GM19239 (cell line): ENCODE measurements around the gene XIST.
"Not testable (repeated sequence)": the region's sequence is repeated elsewhere in the genome, so short reads cannot be mapped to it uniquely, and the experiment has no call there.

Experiments used
- DNase-seq: peaks from one replicate; pipeline ENCODE4 v3.0.0; 2011; ENCODE audit warnings: low spot score; ENCODE audit not compliant: insufficient read length
- FAIRE-seq: peaks from 2 replicates; lab custom pipeline; 2011; peaks lifted over from hg19 to GRCh38; lab: Jason Lieb, UNC

The XIST gene

GRCh38 chrX:73840120-73840924, 12.2 kb downstream of the XIST start:
- FAIRE-seq: no peak
- DNase-seq: no peak

GRCh38 chrX:73839152-73839551, 13.4 kb downstream of the XIST start:
- FAIRE-seq (no peak), DNase-seq (no peak)

- DNase-seq: no peak
- no peak for FAIRE-seq
These were observed 14.4 kb downstream of the XIST start for GRCh38 chrX:73838123-73838522.

GRCh38 chrX:73836956-73837477, 15.5 kb downstream of the XIST start:
- no peak for FAIRE-seq
- no peak for DNase-seq

GRCh38 chrX:73834219-73834618, 18.3 kb downstream of the XIST start:
- FAIRE-seq: no peak

GRCh38 chrX:73832319-73832718, 20.2 kb downstream of the XIST start:
- DNase-seq (no peak), FAIRE-seq (no peak)

More at GRCh38 chrX:73834219-73834618, 18.3 kb downstream of the XIST start:
- DNase-seq: no peak

GRCh38 chrX:73831500-73831899, 21.0 kb downstream of the XIST start:
- no peak for FAIRE-seq
- no peak for DNase-seq

GRCh38 chrX:73830489-73831414, 21.8 kb downstream of the XIST start:
- DNase-seq (no peak), FAIRE-seq (no peak)

GRCh38 chrX:73829890-73830466, 22.5 kb downstream of the XIST start:
- DNase-seq (no peak), FAIRE-seq (no peak)

GRCh38 chrX:73828080-73828720, 24.3 kb downstream of the XIST start:
- DNase-seq (no peak), FAIRE-seq (no peak)

GRCh38 chrX:73827406-73827805, 25.1 kb downstream of the XIST start:
- FAIRE-seq (no peak), DNase-seq (no peak)

- DNase-seq (no peak), FAIRE-seq (no peak)
These were observed 25.5 kb downstream of the XIST start for GRCh38 chrX:73826996-73827395.

- no peak for DNase-seq
- FAIRE-seq: no peak
These were observed 26.9 kb downstream of the XIST start for GRCh38 chrX:73825569-73825968.

- DNase-seq (no peak), FAIRE-seq (no peak)
These were observed 29.0 kb downstream of the XIST start for GRCh38 chrX:73823473-73824004.

GRCh38 chrX:73822775-73823174, 29.7 kb downstream of the XIST start:
- no peak for FAIRE-seq

GRCh38 chrX:73821921-73822559, 30.5 kb downstream of the XIST start:
- FAIRE-seq (no peak), DNase-seq (no peak)

More at GRCh38 chrX:73822775-73823174, 29.7 kb downstream of the XIST start:
- no peak for DNase-seq

- FAIRE-seq: peak; percentile 53
- not testable (repeated sequence) for DNase-seq
These were observed 32.5 kb downstream of the XIST start for GRCh38 chrX:73819864-73820558.

GRCh38 chrX:73818200-73819116, 34.1 kb downstream of the XIST start:
- DNase-seq: no peak
- peak; percentile 45 for FAIRE-seq
